HEK293 (cell line): Measurements from ENCODE around the gene INPP5F.
A peak's percentile ranks its signal among the peaks of the same experiment; 100 is the strongest.
"Not testable (repeated sequence)": the region's sequence is repeated elsewhere in the genome, so short reads cannot be mapped to it uniquely, and the experiment has no call there.

Source experiments
- CTCF ChIA-PET: fragments of 350-600 bp; formaldehyde crosslinking; extraction: SDS; loops from one replicate; lab custom pipeline; 2021; ENCODE audit warnings: antibody characterized with exemption; lab: Yijun Ruan, JAX
- POLR2A ChIA-PET: fragments of 300-600 bp; formaldehyde crosslinking; extraction: SDS; loops from one replicate; lab custom pipeline; 2020; ENCODE audit warnings: antibody characterized with exemption, inconsistent platforms; lab: Yijun Ruan, JAX
- H3K27ac ChIP-seq: fragments of 200-500 bp; sonication (Bioruptor generic); 2 replicates; pipeline ENCODE4 v1.5.1; 2014; ENCODE audit warnings: low read depth, low read length, control low read depth, inconsistent platforms; ENCODE audit errors: extremely low read depth
- H3K36me3 ChIP-seq, 2 experiments: fragments of 200-500 bp in 1 of 2; sonication (Bioruptor generic) in 1 of 2; 1 replicate in 1 of 2; 2 replicates in 1 of 2; pipeline ENCODE4 v1.5.1; 2014 to 2017; ENCODE audit warnings: inconsistent platforms in 2 of 2, low read length in 2 of 2; ENCODE audit not compliant: control insufficient read depth in 2 of 2, insufficient read depth in 1 of 2
- H3K4me1 ChIP-seq: fragments of 200-500 bp; sonication (Bioruptor generic); 2 replicates; pipeline ENCODE4 v1.5.1; 2014; ENCODE audit warnings: mild to moderate bottlenecking, low read length, inconsistent platforms; ENCODE audit not compliant: control insufficient read depth, insufficient read depth
- H3K4me3 ChIP-seq: 2 replicates; pipeline ENCODE4 v1.5.1; 2011; ENCODE audit warnings: low read depth, mild to moderate bottlenecking, control low read depth, low read length, moderate library complexity
- H3K9me3 ChIP-seq: fragments of 200-500 bp; sonication (Bioruptor generic); 2 replicates; pipeline ENCODE4 v1.5.1; 2014; ENCODE audit warnings: low read depth, low read length, inconsistent platforms; ENCODE audit not compliant: control insufficient read depth, insufficient read depth
- IKZF3 ChIP-seq: fragments of 450-650 bp; IDR thresholded peaks from 2 replicates; pipeline ENCODE4 v1.5.0; 2018; ENCODE audit warnings: missing biosample characterization, mild to moderate bottlenecking, missing genetic modification characterization, moderate library complexity
- PRDM2 ChIP-seq: fragments of 450-650 bp; formaldehyde crosslinking; IDR thresholded peaks from 2 replicates; pipeline ENCODE4 v1.5.1; 2016; ENCODE audit warnings: missing biosample characterization, missing genetic modification characterization, borderline replicate concordance
- RBAK ChIP-seq: fragments of 450-650 bp; formaldehyde crosslinking; IDR thresholded peaks from 2 replicates; pipeline ENCODE4 v1.5.1; 2016; ENCODE audit warnings: missing biosample characterization, missing genetic modification characterization
- SCRT2 ChIP-seq: fragments of 450-650 bp; formaldehyde crosslinking; IDR thresholded peaks from 2 replicates; pipeline ENCODE4 v1.5.1; 2016; ENCODE audit warnings: missing biosample characterization, missing genetic modification characterization
- SETDB1 ChIP-seq: IDR thresholded peaks from one replicate; pipeline ENCODE4 v1.6.1; 2017; ENCODE audit warnings: mild to moderate bottlenecking, low read length, moderate library complexity, mixed read lengths; ENCODE audit not compliant: insufficient read length
- TRIM28 ChIP-seq: IDR thresholded peaks from 2 replicates; pipeline ENCODE4 v1.6.1; 2011; ENCODE audit warnings: low read length, control low read depth, borderline replicate concordance
- YY2 ChIP-seq: fragments of 450-650 bp; formaldehyde crosslinking; IDR thresholded peaks from 2 replicates; pipeline ENCODE4 v1.5.1; 2016; ENCODE audit warnings: missing biosample characterization, missing genetic modification characterization
- ZBTB6 ChIP-seq: fragments of 450-650 bp; formaldehyde crosslinking; IDR thresholded peaks from 2 replicates; pipeline ENCODE4 v1.5.1; 2017; ENCODE audit warnings: missing biosample characterization, missing genetic modification characterization
- ZNF121 ChIP-seq: fragments of 450-650 bp; formaldehyde crosslinking; IDR thresholded peaks from 2 replicates; pipeline ENCODE4 v1.5.1; 2016; ENCODE audit warnings: missing biosample characterization, missing genetic modification characterization
- ZNF155 ChIP-seq: fragments of 450-650 bp; formaldehyde crosslinking; IDR thresholded peaks from 2 replicates; pipeline ENCODE4 v1.5.1; 2016; ENCODE audit warnings: missing biosample characterization, missing genetic modification characterization
- ZNF184 ChIP-seq: fragments of 450-650 bp; IDR thresholded peaks from 2 replicates; pipeline ENCODE4 v1.5.1; 2018; ENCODE audit warnings: missing biosample characterization, mild to moderate bottlenecking, missing genetic modification characterization
- ZNF23 ChIP-seq: fragments of 450-650 bp; formaldehyde crosslinking; IDR thresholded peaks from 2 replicates; pipeline ENCODE4 v1.5.1; 2016; ENCODE audit warnings: missing biosample characterization, missing genetic modification characterization, borderline replicate concordance
- ZNF280D ChIP-seq: fragments of 450-650 bp; formaldehyde crosslinking; IDR thresholded peaks from 2 replicates; pipeline ENCODE4 v1.5.1; 2016; ENCODE audit warnings: missing biosample characterization, missing genetic modification characterization
- ZNF292 ChIP-seq: fragments of 450-650 bp; formaldehyde crosslinking; IDR thresholded peaks from 2 replicates; pipeline ENCODE4 v1.5.1; 2016; ENCODE audit warnings: low read depth, missing biosample characterization, missing genetic modification characterization, borderline replicate concordance
- ZNF426 ChIP-seq: fragments of 450-650 bp; formaldehyde crosslinking; IDR thresholded peaks from 2 replicates; pipeline ENCODE4 v1.5.1; 2017; ENCODE audit warnings: missing biosample characterization, missing genetic modification characterization, mild to moderate bottlenecking, inconsistent platforms, moderate library complexity
- ZNF560 ChIP-seq: fragments of 450-650 bp; formaldehyde crosslinking; IDR thresholded peaks from 2 replicates; pipeline ENCODE4 v1.5.1; 2017; ENCODE audit warnings: missing biosample characterization, missing genetic modification characterization, borderline replicate concordance
- ZNF561 ChIP-seq: fragments of 450-650 bp; IDR thresholded peaks from 2 replicates; pipeline ENCODE4 v1.5.1; 2018; ENCODE audit warnings: missing biosample characterization, missing genetic modification characterization, borderline replicate concordance
- ZNF660 ChIP-seq: fragments of 450-650 bp; IDR thresholded peaks from 2 replicates; pipeline ENCODE4 v1.5.1; 2018; ENCODE audit warnings: missing biosample characterization, mild to moderate bottlenecking, missing genetic modification characterization
- ZNF677 ChIP-seq: fragments of 450-650 bp; IDR thresholded peaks from 2 replicates; pipeline ENCODE4 v1.5.0; 2018; ENCODE audit warnings: missing biosample characterization, mild to moderate bottlenecking, missing genetic modification characterization, moderate library complexity
- ZNF704 ChIP-seq: fragments of 450-650 bp; formaldehyde crosslinking; IDR thresholded peaks from 2 replicates; pipeline ENCODE4 v1.5.1; 2016; ENCODE audit warnings: missing biosample characterization, missing genetic modification characterization
- ZNF707 ChIP-seq: fragments of 450-650 bp; formaldehyde crosslinking; IDR thresholded peaks from 2 replicates; pipeline ENCODE4 v1.5.1; 2016; ENCODE audit warnings: missing biosample characterization, missing genetic modification characterization

The INPP5F gene

GRCh38 chr10:119772334-119772733, 46.5 kb downstream of the INPP5F start:
- no peak overlapping the region for H3K4me3 ChIP-seq
- no peaks in the 10 kb centered on the region for H3K9me3 ChIP-seq
- no peak overlapping the region for H3K27ac ChIP-seq
- H3K36me3 ChIP-seq: no peaks in the 10 kb centered on the region
- H3K4me1 ChIP-seq: peaks cover 24% of the 10 kb centered on the region
- CTCF ChIA-PET: interaction anchor here (0.6 to 1.2 kb wide), 3 partner anchors 10 to 85 kb away, joined by 3 to 4 read pairs (median 4); no protein-coding TSS in a partner anchor
- POLR2A ChIA-PET: no interaction called here
- TF ChIP-seq ZNF184 (no peak), ZNF426 (tag by site-specific recombination) (no peak), ZNF155 (tag by site-specific recombination) (no peak), ZNF280D (no peak), PRDM2 (tag by site-specific recombination) (no peak), SCRT2 (no peak), ZNF660 (no peak), TRIM28 (no peak), IKZF3 (no peak), ZNF561 (tag by site-specific recombination) (no peak), ZNF677 (tag by site-specific recombination) (no peak), ZNF707 (no peak), YY2 (tag by site-specific recombination) (no peak), RBAK (no peak)

GRCh38 chr10:119773041-119773440, 47.2 kb downstream of the INPP5F start:
- H3K4me1 ChIP-seq: peaks cover 22% of the 10 kb centered on the region
- H3K36me3 ChIP-seq, POLR2A ChIA-PET, H3K27ac ChIP-seq, H3K9me3 ChIP-seq, H3K4me3 ChIP-seq: not testable (repeated sequence)
- CTCF ChIA-PET: interaction anchor here (0.7 kb wide), 1 partner anchor 12 kb away, joined by 4 read pairs; no protein-coding TSS in a partner anchor
- TF ChIP-seq ZNF121 (tag by site-specific recombination): peak; percentile 74

- no peak overlapping the region for H3K4me3 ChIP-seq
- CTCF ChIA-PET: no interaction called here
- no peak for TF ChIP-seq ZBTB6 (tag by site-specific recombination)
- TF ChIP-seq ZNF707: no peak
- no peak for TF ChIP-seq ZNF704
- TF ChIP-seq ZNF560: no peak
- TF ChIP-seq SETDB1: no peak
- no peak for TF ChIP-seq ZNF292
- TF ChIP-seq ZNF23: no peak
Measured at GRCh38 chr10:119775529-119775928, 49.7 kb downstream of the INPP5F start.

More at GRCh38 chr10:119775529-119775928, 49.7 kb downstream of the INPP5F start:
- Histone ChIP-seq H3K4me1 (peaks cover 6% of the 10 kb centered on the region; the same call in 1 of the 2 replicates), H3K27ac (no peak overlapping the region), H3K9me3 (no peaks in the 10 kb centered on the region), H3K36me3 (no peaks in the 10 kb centered on the region)
- POLR2A ChIA-PET: no interaction called here
